CD14-positive monocyte (primary cell): Measurements from ENCODE around the gene KRTAP5-11. TPM values are rescaled to one million over a fixed set of nuclear protein-coding genes. Genes with fewer than 3 reads are reported as not detected.

ENCODE experiments used
- DNase-seq, 3 donors: peaks; one replicate each; pipeline ENCODE4 v3.0.0-alpha.2; 2011 to 2022
- H2AFZ ChIP-seq: 2 replicates; pipeline ENCODE4 v1.6.0; 2012; ENCODE audit warnings: mild to moderate bottlenecking, low read depth, low read length, inconsistent platforms; ENCODE audit not compliant: insufficient read depth, poor library complexity, severe bottlenecking
- H3K27ac ChIP-seq, 2 donors: 1 replicate in 1 of 2; 2 replicates in 1 of 2; pipeline ENCODE4 v1.5.1; 2012 to 2013; ENCODE audit warnings: low read length in 2 of 2, control low read depth in 1 of 2, inconsistent platforms in 1 of 2, low read depth in 1 of 2, mild to moderate bottlenecking in 1 of 2
- H3K27me3 ChIP-seq, 2 donors: one replicate each; pipeline versions ENCODE4 v1.6.0 to v1.6.1; 2011 to 2013; ENCODE audit warnings: low read length in 2 of 2; ENCODE audit not compliant: control insufficient read depth in 2 of 2, insufficient read depth in 2 of 2
- H3K36me3 ChIP-seq, 2 donors: replicated peaks in 1 of 2; 1 replicate in 1 of 2; 2 replicates in 1 of 2; pipeline versions ENCODE4 v1.5.1 to v1.6.1; 2012 to 2013; ENCODE audit warnings: low read length in 2 of 2, control low read depth in 1 of 2, inconsistent platforms in 1 of 2, mild to moderate bottlenecking in 1 of 2; ENCODE audit not compliant: insufficient read depth in 2 of 2, control insufficient read depth in 1 of 2
- H3K4me1 ChIP-seq, 2 donors: 1 replicate in 1 of 2; 2 replicates in 1 of 2; pipeline versions ENCODE4 v1.5.1 to v1.6.1; 2012 to 2013; ENCODE audit warnings: low read length in 2 of 2, control low read depth in 1 of 2, inconsistent platforms in 1 of 2, mild to moderate bottlenecking in 1 of 2, moderate library complexity in 1 of 2; ENCODE audit not compliant: insufficient read depth in 2 of 2, control insufficient read depth in 1 of 2
- H3K4me2 ChIP-seq: replicated peaks from 2 replicates; pipeline ENCODE3; 2012; ENCODE audit warnings: low read length, moderate library complexity, mild to moderate bottlenecking; ENCODE audit not compliant: poor library complexity, severe bottlenecking; ENCODE audit errors: extremely low read depth
- H3K4me3 ChIP-seq, 3 experiments: fragments of 200-600 bp in 1 of 3; sonication (generic) in 1 of 3; replicated peaks in 1 of 3; 1 replicate in 2 of 3; 2 replicates in 1 of 3; pipeline ENCODE4 v1.5.1; 2011 to 2013; ENCODE audit warnings: low read length in 3 of 3, mild to moderate bottlenecking in 3 of 3, control low read depth in 2 of 3, low read depth in 2 of 3, inconsistent platforms in 1 of 3, moderate library complexity in 1 of 3
- H3K79me2 ChIP-seq: 2 replicates; pipeline ENCODE4 v1.6.0; 2012; ENCODE audit warnings: mild to moderate bottlenecking, control low read depth, inconsistent platforms, low read length, moderate library complexity; ENCODE audit not compliant: insufficient read depth
- H3K9ac ChIP-seq: 2 replicates; pipeline ENCODE4 v1.6.0; 2017; ENCODE audit warnings: low read length, mild to moderate bottlenecking; ENCODE audit not compliant: insufficient read depth, poor library complexity, severe bottlenecking
- H3K9me3 ChIP-seq, 2 donors: replicated peaks in 1 of 2; 1 replicate in 1 of 2; 2 replicates in 1 of 2; pipeline versions ENCODE4 v1.5.1 to v1.6.1; 2012 to 2013; ENCODE audit warnings: low read length in 2 of 2, control low read depth in 1 of 2; ENCODE audit not compliant: control insufficient read depth in 1 of 2, insufficient read depth in 1 of 2
- H4K20me1 ChIP-seq: 2 replicates; pipeline ENCODE4 v1.6.0; 2012; ENCODE audit warnings: mild to moderate bottlenecking, low read length, control low read depth, moderate library complexity; ENCODE audit not compliant: insufficient read depth
- H3K27ac Mint-ChIP-seq, 7 donors: one replicate each; pipeline ENCODE4 v1.8.0; 2020; ENCODE audit warnings: mild to moderate bottlenecking in 7 of 7, mixed read lengths in 7 of 7, moderate library complexity in 6 of 7, inconsistent platforms in 2 of 7
- H3K27me3 Mint-ChIP-seq, 3 donors: one replicate each; pipeline ENCODE4 v1.8.0; 2021 to 2022; ENCODE audit warnings: low read depth in 3 of 3, mild to moderate bottlenecking in 3 of 3, mixed read lengths in 3 of 3, moderate library complexity in 3 of 3, inconsistent platforms in 1 of 3
- H3K36me3 Mint-ChIP-seq, 2 donors: one replicate each; pipeline ENCODE4 v1.8.0; 2020; ENCODE audit warnings: mixed read lengths in 2 of 2, inconsistent platforms in 1 of 2, mild to moderate bottlenecking in 1 of 2
- H3K4me1 Mint-ChIP-seq: one replicate; pipeline ENCODE4 v1.8.0; 2020; ENCODE audit warnings: mild to moderate bottlenecking, mixed read lengths
- H3K4me3 Mint-ChIP-seq, 2 donors: one replicate each; pipeline ENCODE4 v1.8.0; 2020; ENCODE audit warnings: mild to moderate bottlenecking in 2 of 2, mixed read lengths in 2 of 2, moderate library complexity in 1 of 2
- H3K9me3 Mint-ChIP-seq, 7 donors: one replicate each; pipeline ENCODE4 v1.8.0; 2020 to 2022; ENCODE audit warnings: mixed read lengths in 7 of 7, mild to moderate bottlenecking in 6 of 7, moderate library complexity in 6 of 7, inconsistent platforms in 2 of 7
- CTCF ChIP-seq: fragments of 200-600 bp; IDR thresholded peaks from one replicate; pipeline ENCODE4 v1.8.0; 2022; ENCODE audit warnings: antibody characterized with exemption, mild to moderate bottlenecking
- WGBS: methylation state at CpG from one replicate; pipeline ENCODE4 v1.1.5; 2013; ENCODE audit warnings: missing lambda C conversion rate; ENCODE audit not compliant: insufficient coverage; 5-methylcytosine and 5-hydroxymethylcytosine counted together
- intact Hi-C, 2 donors: fragments of 100-400 bp; cut with micrococcal nuclease; formaldehyde crosslinking; loops; one replicate each; pipeline versions ENCODE4 v1.15.0 to v1.15.1; 2023
- polyA plus RNA-seq, 3 donors: library from polyadenylated mRNA; depleted of rRNA in 1 of 3; unstranded in 2 of 3; stranded (reverse) in 1 of 3; fragments of 300-500 nt in 2 of 3; fragments of >200 nt in 1 of 3; fragmentation: Illumina TruSeq in 2 of 3; gene quantifications; 1 replicate in 2 of 3; 2 replicates in 1 of 3; pipeline ENCODE4 v1.2.3, GENCODE V29; 2012 to 2021

KRTAP5-11 gene
- polyA plus RNA-seq, 3 donors, result not detected

DNA sequence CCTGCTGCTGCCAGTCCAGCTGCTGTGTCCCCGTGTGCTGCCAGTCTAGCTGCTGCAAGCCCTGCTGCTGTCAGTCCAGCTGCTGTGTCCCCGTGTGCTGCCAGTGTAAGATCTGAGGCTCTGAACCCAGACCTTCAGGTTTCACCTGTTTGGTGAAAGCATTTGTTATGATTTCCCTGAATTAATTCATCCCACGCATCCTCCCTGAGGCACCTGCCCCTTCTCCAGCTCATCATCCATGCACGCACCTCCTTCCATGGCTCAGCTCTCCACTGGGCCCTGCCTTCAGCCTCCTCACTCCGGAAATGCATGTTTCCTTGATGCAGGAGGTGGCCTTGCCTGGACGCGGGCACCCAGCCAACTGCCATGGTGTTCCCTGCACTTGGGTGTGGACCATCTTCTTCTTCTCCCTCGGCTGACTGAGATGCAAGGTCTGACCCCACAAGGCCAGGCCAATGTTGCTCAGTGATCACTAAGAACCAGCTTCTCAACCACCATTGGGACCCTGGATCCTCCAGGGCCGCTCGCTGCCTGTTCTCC is 16.5 kb downstream of the KRTAP5-11 start:
- intact Hi-C loops, result no loop called here
- peaks cover 5% of the 10 kb centered on the region for H3K4me1 Mint-ChIP-seq
- H3K36me3 ChIP-seq, result no peaks in the 10 kb centered on the region
- H4K20me1 ChIP-seq, result no peaks in the 10 kb centered on the region
- H3K9me3 Mint-ChIP-seq, result peaks cover 0 to 7% (median 3%) of the 10 kb centered on the region in 7 donors
- TF ChIP-seq CTCF, result no peak
- H2AFZ ChIP-seq, result no peak overlapping the region
- WGBS, result 78% methylated on average over 9 of the region's 10 CpGs
- no peaks in the 10 kb centered on the region for H3K36me3 Mint-ChIP-seq
- H3K4me1 ChIP-seq, result no peaks in the 10 kb centered on the region
- no peaks in the 10 kb centered on the region for H3K79me2 ChIP-seq
- H3K27me3 ChIP-seq, result peaks cover 7 to 8% of the 10 kb centered on the region in 2 donors
- no peak overlapping the region for H3K9ac ChIP-seq
- no peak overlapping the region for H3K27ac Mint-ChIP-seq
- no peak overlapping the region for H3K4me3 ChIP-seq
- H3K27ac ChIP-seq, result no peak overlapping the region
- H3K9me3 ChIP-seq, result no peaks in the 10 kb centered on the region
- no peak overlapping the region for H3K4me3 Mint-ChIP-seq
- no peak for DNase-seq
- no peak overlapping the region for H3K4me2 ChIP-seq
- peaks cover 7 to 19% (median 16%) of the 10 kb centered on the region in 3 donors for H3K27me3 Mint-ChIP-seq

- no peak within 1 kb of the TSS for H3K27ac ChIP-seq
- Mint-ChIP-seq H3K27ac (no peak within 1 kb of the TSS), H3K36me3 (no peaks in the 10 kb centered on the region), H3K27me3 (peaks cover 7 to 21% (median 19%) of the 10 kb centered on the region in 3 donors), H3K4me3 (peak within 1 kb of the TSS in 1 of 2 donors; percentile 33), H3K4me1 (peaks cover 5% of the 10 kb centered on the region), H3K9me3 (peaks cover 0 to 7% (median 3%) of the 10 kb centered on the region in 7 donors)
- no peak within 1 kb of the TSS for H3K4me2 ChIP-seq
- no peak for TF ChIP-seq CTCF
- intact Hi-C loops, result no loop called here
- H3K9ac ChIP-seq, result no peak within 1 kb of the TSS
- no peaks in the 10 kb centered on the region for H3K79me2 ChIP-seq
- no peaks in the 10 kb centered on the region for H4K20me1 ChIP-seq
- 67% methylated on average over 2 of the region's 5 CpGs for WGBS
- no peak within 1 kb of the TSS for H3K4me3 ChIP-seq
- H3K27me3 ChIP-seq, result peaks cover 7 to 8% of the 10 kb centered on the region in 2 donors
- no peak for DNase-seq
- no peaks in the 10 kb centered on the region for H3K36me3 ChIP-seq
- no peaks in the 10 kb centered on the region for H3K9me3 ChIP-seq
- H3K4me1 ChIP-seq, result no peaks in the 10 kb centered on the region
- H2AFZ ChIP-seq, result no peak within 1 kb of the TSS
These were observed 17.4 kb downstream of the KRTAP5-11 start, which contains the start of gene KRTAP5-10 for GRCh38 chr11:71565263-71565662. Gene KRTAP5-10, plus strand, starts transcription at chr11:71565563. Its CDS starts 25 bp downstream, at chr11:71565588.
